Gastrocnemius medialis (tissue), 4 donors: ENCODE results near the gene SCYL1. TPM values are rescaled to one million over a fixed set of nuclear protein-coding genes. Genes with fewer than 3 reads are reported as not detected.
A peak's percentile ranks its signal among the peaks of the same experiment; 100 is the strongest.

Source experiments
- ATAC-seq, 2 donors: fragments of 150-250 bp; one replicate each; pipeline ENCODE4 v1.9.1; 2016
- DNase-seq, 2 donors: peaks; one replicate each; pipeline ENCODE4 v3.0.0-alpha.2; 2019
- H3K27ac ChIP-seq, 4 donors: fragments of 200-600 bp; sonication (generic); 1 replicate in 1 of 4; 2 replicates in 3 of 4; pipeline ENCODE4 v1.5.1; 2016 to 2018; ENCODE audit warnings: mild to moderate bottlenecking in 2 of 4, moderate library complexity in 1 of 4
- H3K27me3 ChIP-seq, 3 donors: fragments of 200-600 bp; sonication (generic) in 2 of 3; 1 replicate in 1 of 3; 2 replicates in 2 of 3; pipeline versions ENCODE4 v1.5.1 to v1.6.0; 2016 to 2019; ENCODE audit warnings: mild to moderate bottlenecking in 1 of 3, moderate library complexity in 1 of 3
- H3K36me3 ChIP-seq, 2 donors: fragments of 200-600 bp; sonication (generic) in 1 of 2; one replicate each; pipeline ENCODE4 v1.5.1; 2017 to 2018
- H3K4me1 ChIP-seq, 2 donors: fragments of 200-600 bp; sonication (generic) in 1 of 2; one replicate each; pipeline ENCODE4 v1.5.1; 2016 to 2017; ENCODE audit warnings: mild to moderate bottlenecking in 2 of 2
- H3K4me3 ChIP-seq, 4 donors: fragments of 200-600 bp; sonication (generic) in 3 of 4; 1 replicate in 1 of 4; 2 replicates in 3 of 4; pipeline ENCODE4 v1.5.1; 2016 to 2019; ENCODE audit warnings: mild to moderate bottlenecking in 2 of 4
- H3K9me3 ChIP-seq, 3 donors: fragments of 200-600 bp; sonication (generic) in 2 of 3; 1 replicate in 1 of 3; 2 replicates in 2 of 3; pipeline ENCODE4 v1.5.1; 2016 to 2019
- CTCF ChIP-seq, 5 experiments: fragments of 450-650 bp in 3 of 5; fragments of 200-600 bp in 2 of 5; sonication (generic) in 2 of 5; IDR thresholded peaks in 4 of 5; conservative IDR thresholded peaks in 1 of 5; 1 replicate in 4 of 5; 2 replicates in 1 of 5; pipeline ENCODE4 v1.5.1; 2016 to 2019; ENCODE audit warnings: antibody characterized with exemption in 5 of 5, mild to moderate bottlenecking in 3 of 5, moderate library complexity in 3 of 5
- POLR2A ChIP-seq, 2 donors: fragments of 450-650 bp; IDR thresholded peaks; one replicate each; pipeline ENCODE4 v1.6.1; 2017; ENCODE audit warnings: antibody characterized with exemption in 2 of 2, mild to moderate bottlenecking in 2 of 2, moderate library complexity in 2 of 2
- in situ Hi-C, 4 donors: fragments of 200-750 bp; cut with MboI; loops; one replicate each; pipeline versions ENCODE4 v1.15.0 to v1.8.0; 2017; ENCODE audit warnings: low sequenced_read_pairs in 4 of 4
- intact Hi-C: fragments of 100-400 bp; cut with DNase I; formaldehyde crosslinking; loops from one replicate; pipeline ENCODE4 v1.15.1; 2023; ENCODE audit warnings: low total_unique reads
- total RNA-seq, 4 donors: library from RNA; depleted of rRNA; stranded (reverse); fragments of >200 nt; gene quantifications; one replicate each; pipeline versions ENCODE4 v1.1.0 to v1.2.3, GENCODE V29; 2016

The SCYL1 gene
- total RNA-seq, 4 donors from 2014 or later: 120 to 162 (median 133) TPM

- ATAC-seq: no peak
- Histone ChIP-seq H3K36me3 (no peaks in the 10 kb centered on the region), H3K27me3 (no peaks in the 10 kb centered on the region), H3K9me3 (no peaks in the 10 kb centered on the region), H3K4me1 (peaks cover 61% of the 10 kb centered on the region in 2 donors), H3K27ac (peak overlapping the region; percentile 95 to 99 (median 97)), H3K4me3 (peak overlapping the region; percentile 55 to 70 (median 63))
- in situ Hi-C loops: no loop called here
- TF ChIP-seq POLR2A (IDR thresholded peaks at IDR 0.05) (no peak), CTCF (IDR thresholded peaks at IDR 0.05 in 4 of 5, conservative IDR thresholded peaks at IDR 0.05 in 1 of 5) (no peak)
- intact Hi-C loops: loop anchor here (1.0 kb wide), 1 partner anchor 17 kb away; no protein-coding TSS in a partner anchor
- DNase-seq: no peak
These were observed 32.6 kb downstream of the SCYL1 start for GRCh38 chr11:65557280-65558001.

GRCh38 chr11:65558002-65558929 is 33.4 kb downstream of the SCYL1 start, which contains the start of gene LTBP3:
Gene LTBP3, minus strand, starts transcription at chr11:65558359. Its CDS starts 400 bp downstream, at chr11:65557959.
- in situ Hi-C loops (no loop called here), intact Hi-C loops (loop anchor here (1.0 kb wide), 1 partner anchor 18 kb away; no protein-coding TSS in a partner anchor)
- peak; percentile 67 to 73 for ATAC-seq
- Histone ChIP-seq H3K4me3 (peak within 1 kb of the TSS; percentile 55 to 70 (median 63)), H3K27ac (peak within 1 kb of the TSS; percentile 95 to 99 (median 97)), H3K4me1 (peaks cover 61 to 62% of the 10 kb centered on the region in 2 donors), H3K36me3 (no peaks in the 10 kb centered on the region), H3K9me3 (no peaks in the 10 kb centered on the region), H3K27me3 (no peaks in the 10 kb centered on the region)
- peak; percentile 67 to 86 for DNase-seq
- peak; percentile 52 to 54 for TF ChIP-seq POLR2A (IDR thresholded peaks at IDR 0.05)
- peak in 3 of 5 experiments; percentile 18 to 27 (median 24) for TF ChIP-seq CTCF (IDR thresholded peaks at IDR 0.05 in 4 of 5, conservative IDR thresholded peaks at IDR 0.05 in 1 of 5)

GRCh38 chr11:65558930-65559509 is 34.1 kb downstream of the SCYL1 start:
- Histone ChIP-seq H3K27me3 (no peaks in the 10 kb centered on the region), H3K9me3 (no peaks in the 10 kb centered on the region), H3K27ac (peak overlapping the region; percentile 95 to 99 (median 97)), H3K4me1 (peaks cover 61 to 62% of the 10 kb centered on the region in 2 donors), H3K36me3 (no peaks in the 10 kb centered on the region), H3K4me3 (peak overlapping the region; percentile 55 to 70 (median 63))
- no peak for TF ChIP-seq POLR2A (IDR thresholded peaks at IDR 0.05)
- TF ChIP-seq CTCF (IDR thresholded peaks at IDR 0.05 in 4 of 5, conservative IDR thresholded peaks at IDR 0.05 in 1 of 5): peak in 1 of 5 experiments; percentile 13
- in situ Hi-C loops (no loop called here), intact Hi-C loops (loop anchor here (1.0 kb wide), 1 partner anchor 19 kb away; no protein-coding TSS in a partner anchor)
- DNase-seq (peak in 1 of 2 donors; percentile 71), ATAC-seq (peak; percentile 22 to 43)

- no peaks in the 10 kb centered on the region for H3K9me3 ChIP-seq
- no peak overlapping the region for H3K4me3 ChIP-seq
- DNase-seq: no peak
- H3K36me3 ChIP-seq: no peaks in the 10 kb centered on the region
- intact Hi-C loops (no loop called here), in situ Hi-C loops (no loop called here)
- H3K27me3 ChIP-seq: no peaks in the 10 kb centered on the region
- TF ChIP-seq POLR2A (IDR thresholded peaks at IDR 0.05): no peak
- no peak for TF ChIP-seq CTCF (IDR thresholded peaks at IDR 0.05 in 4 of 5, conservative IDR thresholded peaks at IDR 0.05 in 1 of 5)
- H3K4me1 ChIP-seq: peaks cover 61 to 62% of the 10 kb centered on the region in 2 donors
- H3K27ac ChIP-seq: peak overlapping the region; percentile 95 to 99 (median 97)
- ATAC-seq: no peak
These were observed 34.7 kb downstream of the SCYL1 start for GRCh38 chr11:65559535-65559934.
